ENCODE data around the gene NXPH1. TPM values are rescaled to one million over a fixed set of nuclear protein-coding genes. Genes with fewer than 3 reads are reported as not detected.

NXPH1 gene
- total RNA-seq, 1 experiment from 2014 or later, result 1.2 TPM

- intact Hi-C loops (cut with micrococcal nuclease; ENCODE audit: unreplicated experiment), result loop anchor here (1.0 to 2.0 kb wide), 6 partner anchors 20 to 153 kb away; no protein-coding TSS in a partner anchor
- peaks cover 20% of the 10 kb centered on the region for H3K9me3 Mint-ChIP-seq (ENCODE audit: unreplicated experiment)
- ChIA-PET POLR2A (no interaction called here), CTCF (interaction anchor here (0.6 kb wide), 1 partner anchor 133 kb away, joined by 4 read pairs; no protein-coding TSS in a partner anchor)
- H3K36me3 Mint-ChIP-seq (ENCODE audit: insufficient read depth, unreplicated experiment), result peaks cover 16% of the 10 kb centered on the region
- DNase-seq, result no peak
- H3K4me3 ChIP-seq (ENCODE audit: low read depth, low read length), result no peak overlapping the region
- no peaks in the 10 kb centered on the region for H3K27me3 ChIP-seq (replicated peaks; ENCODE audit: control insufficient read depth, insufficient read depth, low read length)
- no peaks in the 10 kb centered on the region for H3K36me3 ChIP-seq (ENCODE audit: control insufficient read depth, insufficient read depth, low read length)
- H3K9me3 ChIP-seq, result no peaks in the 10 kb centered on the region
- H3K27ac Mint-ChIP-seq (ENCODE audit: unreplicated experiment), result peak overlapping the region; percentile 83
- no peaks in the 10 kb centered on the region for H3K27me3 Mint-ChIP-seq (ENCODE audit: insufficient read depth, unreplicated experiment)
- no peak for TF ChIP-seq CTCF (IDR thresholded peaks at IDR 0.05; ENCODE audit: insufficient read depth in 1 of 2, low read depth in 1 of 2, low read length in 1 of 2, severe bottlenecking in 1 of 2, unreplicated experiment in 1 of 2)
- BruUV-seq (replicated peaks), result no TSS peak
- peaks cover 45% of the 10 kb centered on the region for H3K4me1 ChIP-seq
- H3K4me1 Mint-ChIP-seq (ENCODE audit: low read depth, unreplicated experiment), result peaks cover 33% of the 10 kb centered on the region
- H3K4me3 Mint-ChIP-seq (ENCODE audit: unreplicated experiment), result peak overlapping the region; percentile 46
Measured at GRCh38 chr7:8590791-8591190, 157.4 kb downstream of the NXPH1 start.

- peaks cover 45% of the 10 kb centered on the region for H3K4me1 ChIP-seq
- Mint-ChIP-seq H3K9me3 (ENCODE audit: unreplicated experiment) (peaks cover 15% of the 10 kb centered on the region), H3K27me3 (ENCODE audit: insufficient read depth, unreplicated experiment) (no peaks in the 10 kb centered on the region), H3K4me3 (ENCODE audit: unreplicated experiment) (peak overlapping the region; percentile 46), H3K4me1 (ENCODE audit: low read depth, unreplicated experiment) (peaks cover 33% of the 10 kb centered on the region), H3K36me3 (ENCODE audit: insufficient read depth, unreplicated experiment) (peaks cover 16% of the 10 kb centered on the region), H3K27ac (ENCODE audit: unreplicated experiment) (peak overlapping the region; percentile 83)
- ChIA-PET POLR2A (no interaction called here), CTCF (interaction anchor here (0.6 kb wide), 1 partner anchor 133 kb away, joined by 4 read pairs; no protein-coding TSS in a partner anchor)
- H3K27me3 ChIP-seq (replicated peaks; ENCODE audit: control insufficient read depth, insufficient read depth, low read length), result no peaks in the 10 kb centered on the region
- no peak overlapping the region for H3K4me3 ChIP-seq (ENCODE audit: low read depth, low read length)
- no peaks in the 10 kb centered on the region for H3K36me3 ChIP-seq (ENCODE audit: control insufficient read depth, insufficient read depth, low read length)
- BruUV-seq (replicated peaks), result no TSS peak
- intact Hi-C loops (cut with micrococcal nuclease; ENCODE audit: unreplicated experiment), result loop anchor here (1.0 to 2.0 kb wide), 6 partner anchors 21 to 154 kb away; no protein-coding TSS in a partner anchor
- peak in 1 of 2 experiments; percentile 58 for DNase-seq
- H3K9me3 ChIP-seq, result no peaks in the 10 kb centered on the region
- TF ChIP-seq CTCF (IDR thresholded peaks at IDR 0.05; ENCODE audit: insufficient read depth in 1 of 2, low read depth in 1 of 2, low read length in 1 of 2, severe bottlenecking in 1 of 2, unreplicated experiment in 1 of 2), result no peak
Measured at GRCh38 chr7:8591289-8591688, 157.9 kb downstream of the NXPH1 start.

- Histone ChIP-seq H3K4me1 (peaks cover 50% of the 10 kb centered on the region), H3K36me3 (ENCODE audit: control insufficient read depth, insufficient read depth, low read length) (no peaks in the 10 kb centered on the region), H3K27me3 (replicated peaks; ENCODE audit: control insufficient read depth, insufficient read depth, low read length) (no peaks in the 10 kb centered on the region), H3K4me3 (ENCODE audit: low read depth, low read length) (no peak overlapping the region), H3K9me3 (no peaks in the 10 kb centered on the region)
- Mint-ChIP-seq H3K9me3 (ENCODE audit: unreplicated experiment) (peaks cover 10% of the 10 kb centered on the region), H3K36me3 (ENCODE audit: insufficient read depth, unreplicated experiment) (peaks cover 16% of the 10 kb centered on the region), H3K4me1 (ENCODE audit: low read depth, unreplicated experiment) (peaks cover 39% of the 10 kb centered on the region), H3K4me3 (ENCODE audit: unreplicated experiment) (peak overlapping the region; percentile 46), H3K27ac (ENCODE audit: unreplicated experiment) (peak overlapping the region; percentile 83), H3K27me3 (ENCODE audit: insufficient read depth, unreplicated experiment) (no peaks in the 10 kb centered on the region)
- no TSS peak for BruUV-seq (replicated peaks)
- peak in 1 of 2 experiments; percentile 24 for DNase-seq
- intact Hi-C loops (cut with micrococcal nuclease; ENCODE audit: unreplicated experiment), result no loop called here
- ChIA-PET POLR2A (interaction anchor here (0.6 kb wide), 1 partner anchor 33 kb away, joined by 3 read pairs; no protein-coding TSS in a partner anchor), CTCF (no interaction called here)
- TF ChIP-seq CTCF (IDR thresholded peaks at IDR 0.05; ENCODE audit: insufficient read depth in 1 of 2, low read depth in 1 of 2, low read length in 1 of 2, severe bottlenecking in 1 of 2, unreplicated experiment in 1 of 2), result no peak
Measured at GRCh38 chr7:8592167-8592566, 158.8 kb downstream of the NXPH1 start.

Data from Caco-2 (cell line).